Neuronal stem cell (in vitro differentiated cells): Measurements from ENCODE around the gene GPR26.

Experiments
- DNase-seq: peaks from one replicate; pipeline ENCODE4 v3.0.0-alpha.2; 2013; ENCODE audit warnings: low spot score
- H2AFZ ChIP-seq: one replicate; pipeline ENCODE4 v1.6.1; 2013; ENCODE audit warnings: mild to moderate bottlenecking, low read length, inconsistent platforms
- H2AK5ac ChIP-seq: 2 replicates; pipeline ENCODE4 v1.6.1; 2013; ENCODE audit warnings: low read depth, mild to moderate bottlenecking, inconsistent platforms, low read length, moderate library complexity, mixed read lengths
- H2BK120ac ChIP-seq: 2 replicates; pipeline ENCODE4 v1.6.1; 2013; ENCODE audit warnings: low read depth, mild to moderate bottlenecking, inconsistent platforms, low read length, moderate library complexity, mixed read lengths
- H2BK12ac ChIP-seq: one replicate; pipeline ENCODE4 v1.6.1; 2013; ENCODE audit warnings: low read length, inconsistent platforms
- H2BK15ac ChIP-seq: 2 replicates; pipeline ENCODE4 v1.6.1; 2013; ENCODE audit warnings: mild to moderate bottlenecking, low read length, inconsistent platforms, mixed read lengths
- H2BK5ac ChIP-seq: one replicate; pipeline ENCODE4 v1.6.1; 2013; ENCODE audit warnings: inconsistent platforms, mild to moderate bottlenecking, low read length, moderate library complexity
- H3K14ac ChIP-seq: one replicate; pipeline ENCODE4 v1.6.1; 2013; ENCODE audit warnings: low read length, inconsistent platforms
- H3K18ac ChIP-seq: 2 replicates; pipeline ENCODE4 v1.6.1; 2013; ENCODE audit warnings: low read length, inconsistent platforms
- H3K23ac ChIP-seq: 2 replicates; pipeline ENCODE4 v1.6.1; 2013; ENCODE audit warnings: low read depth, mild to moderate bottlenecking, mixed read lengths, low read length, inconsistent platforms; ENCODE audit not compliant: poor library complexity
- H3K27ac ChIP-seq: replicated peaks from 3 replicates; pipeline ENCODE4 v1.5.1; 2013; ENCODE audit warnings: low read length, inconsistent platforms
- H3K27me3 ChIP-seq, 3 experiments: 2 replicates each; pipeline ENCODE4 v1.6.1; 2013; ENCODE audit warnings: low read length in 3 of 3, mild to moderate bottlenecking in 2 of 3, inconsistent platforms in 1 of 3, low read depth in 1 of 3, mixed read lengths in 1 of 3, moderate library complexity in 1 of 3; ENCODE audit not compliant: control insufficient read depth in 3 of 3, insufficient read depth in 3 of 3
- H3K36me3 ChIP-seq, 2 donors: replicated peaks in 1 of 2; 2 replicates each; pipeline ENCODE4 v1.6.1; 2013; ENCODE audit warnings: low read length in 2 of 2; ENCODE audit not compliant: control insufficient read depth in 2 of 2, insufficient read depth in 2 of 2
- H3K4ac ChIP-seq: 2 replicates; pipeline ENCODE4 v1.6.1; 2013; ENCODE audit warnings: inconsistent platforms, mild to moderate bottlenecking, low read length, moderate library complexity
- H3K4me1 ChIP-seq, 2 donors: 1 replicate in 1 of 2; 2 replicates in 1 of 2; pipeline ENCODE4 v1.6.1; 2013; ENCODE audit warnings: low read length in 2 of 2, low read depth in 1 of 2; ENCODE audit not compliant: control insufficient read depth in 2 of 2, insufficient read depth in 1 of 2
- H3K4me2 ChIP-seq: one replicate; pipeline ENCODE4 v1.6.1; 2013; ENCODE audit warnings: mild to moderate bottlenecking, low read length, inconsistent platforms; ENCODE audit not compliant: insufficient read depth, poor library complexity, severe bottlenecking
- H3K4me3 ChIP-seq, 2 donors: 2 replicates each; pipeline ENCODE4 v1.5.1; 2013; ENCODE audit warnings: low read length in 2 of 2, mild to moderate bottlenecking in 2 of 2, inconsistent platforms in 1 of 2, moderate library complexity in 1 of 2
- H3K79me1 ChIP-seq: one replicate; pipeline ENCODE4 v1.6.1; 2013; ENCODE audit warnings: low read depth, mild to moderate bottlenecking, inconsistent platforms, low read length, moderate library complexity
- H3K9ac ChIP-seq: one replicate; pipeline ENCODE4 v1.6.1; 2013; ENCODE audit warnings: mild to moderate bottlenecking, low read depth, low read length, inconsistent platforms; ENCODE audit not compliant: poor library complexity
- H3K9me3 ChIP-seq, 2 donors: replicated peaks in 1 of 2; 2 replicates each; pipeline versions ENCODE3 to v1.6.1; 2013; ENCODE audit warnings: low read length in 2 of 2, mild to moderate bottlenecking in 2 of 2, inconsistent platforms in 1 of 2, low read depth in 1 of 2, mixed read lengths in 1 of 2, moderate library complexity in 1 of 2; ENCODE audit not compliant: control insufficient read depth in 2 of 2, insufficient read depth in 1 of 2
- H4K8ac ChIP-seq: one replicate; pipeline ENCODE4 v1.6.1; 2013; ENCODE audit warnings: low read depth, mild to moderate bottlenecking, inconsistent platforms, low read length, moderate library complexity
- H4K91ac ChIP-seq: one replicate; pipeline ENCODE4 v1.6.1; 2013; ENCODE audit warnings: low read length, low read depth, mild to moderate bottlenecking, inconsistent platforms; ENCODE audit not compliant: poor library complexity
- WGBS, 2 donors: extraction: QIAGEN DNeasy Blood & Tissue Kit; methylation state at CpG; one replicate each; pipeline ENCODE4 v1.1.7; 2013; ENCODE audit warnings: missing lambda C conversion rate in 2 of 2, mixed read lengths in 1 of 2; ENCODE audit not compliant: insufficient read length in 2 of 2, insufficient replicate concordance in 1 of 2; ENCODE audit errors: extremely low coverage in 2 of 2; 5-methylcytosine and 5-hydroxymethylcytosine counted together

Gene GPR26

GRCh38 chr10:123720536-123720935, 54.4 kb downstream of the GPR26 start:
- no peak overlapping the region for H3K9ac ChIP-seq
- H2BK15ac ChIP-seq = no peak overlapping the region
- H3K36me3 ChIP-seq = no peaks in the 10 kb centered on the region
- H2BK120ac ChIP-seq = no peak overlapping the region
- no peak overlapping the region for H4K91ac ChIP-seq
- H3K4me1 ChIP-seq = no peaks in the 10 kb centered on the region
- no peak overlapping the region for H4K8ac ChIP-seq
- WGBS, 2 donors = no CpG with 5 or more reads among the region's 3 CpGs
- peaks cover 0 to 3% of the 10 kb centered on the region in 2 donors for H3K9me3 ChIP-seq
- H3K27ac ChIP-seq = no peak overlapping the region
- no peak overlapping the region for H3K4me3 ChIP-seq
- no peak overlapping the region for H3K14ac ChIP-seq
- H2BK12ac ChIP-seq = no peak overlapping the region
- H3K27me3 ChIP-seq = no peaks in the 10 kb centered on the region
- H3K23ac ChIP-seq = no peak overlapping the region
- H2AFZ ChIP-seq = no peak overlapping the region
- H2AK5ac ChIP-seq = no peak overlapping the region
- H3K79me1 ChIP-seq = no peaks in the 10 kb centered on the region
- no peak overlapping the region for H3K4me2 ChIP-seq
- no peak for DNase-seq
- H3K4ac ChIP-seq = no peak overlapping the region
- H3K18ac ChIP-seq = no peak overlapping the region
- H2BK5ac ChIP-seq = no peak overlapping the region

GRCh38 chr10:123721441-123722049, 55.4 kb downstream of the GPR26 start:
- Histone ChIP-seq H2AFZ (no peak overlapping the region), H2BK15ac (no peak overlapping the region), H3K4me3 (no peak overlapping the region), H3K4ac (no peak overlapping the region), H3K9ac (no peak overlapping the region), H3K36me3 (no peaks in the 10 kb centered on the region), H3K23ac (no peak overlapping the region), H3K27ac (no peak overlapping the region), H2BK12ac (no peak overlapping the region), H3K4me1 (no peaks in the 10 kb centered on the region), H2BK5ac (no peak overlapping the region), H2BK120ac (no peak overlapping the region), H3K79me1 (no peaks in the 10 kb centered on the region), H3K14ac (no peak overlapping the region), H3K18ac (no peak overlapping the region), H4K8ac (no peak overlapping the region), H3K9me3 (peaks cover 0 to 3% of the 10 kb centered on the region in 2 donors), H2AK5ac (no peak overlapping the region), H3K4me2 (no peak overlapping the region), H3K27me3 (no peaks in the 10 kb centered on the region), H4K91ac (no peak overlapping the region)
- whole genome bisulfite sequencing, 2 donors = no CpG with 5 or more reads among the region's 9 CpGs
- no peak for DNase-seq

GRCh38 chr10:123722351-123722750, 56.2 kb downstream of the GPR26 start:
- Histone ChIP-seq H4K8ac (no peak overlapping the region), H3K4me3 (no peak overlapping the region), H3K4me2 (no peak overlapping the region), H2AK5ac (no peak overlapping the region), H2BK15ac (no peak overlapping the region), H3K27me3 (no peaks in the 10 kb centered on the region), H3K4me1 (no peaks in the 10 kb centered on the region), H2BK120ac (no peak overlapping the region), H2AFZ (no peak overlapping the region), H3K9ac (no peak overlapping the region), H3K14ac (no peak overlapping the region), H2BK5ac (no peak overlapping the region), H3K9me3 (peaks cover 0 to 3% of the 10 kb centered on the region in 2 donors), H3K4ac (no peak overlapping the region), H3K27ac (no peak overlapping the region), H3K36me3 (no peaks in the 10 kb centered on the region), H3K23ac (no peak overlapping the region), H3K18ac (no peak overlapping the region), H3K79me1 (no peaks in the 10 kb centered on the region), H4K91ac (no peak overlapping the region), H2BK12ac (no peak overlapping the region)
- WGBS, 2 donors = no CpG with 5 or more reads among the region's 2 CpGs
- DNase-seq = no peak

- H3K36me3 ChIP-seq = no peaks in the 10 kb centered on the region
- no peak overlapping the region for H2BK5ac ChIP-seq
- H3K27me3 ChIP-seq = no peaks in the 10 kb centered on the region
- H3K27ac ChIP-seq = no peak overlapping the region
- no peak overlapping the region for H3K23ac ChIP-seq
- no CpG with 5 or more reads among the region's 12 CpGs for WGBS, 2 donors
- no peak overlapping the region for H3K4me3 ChIP-seq
- no peak overlapping the region for H3K18ac ChIP-seq
- no peak overlapping the region for H2AFZ ChIP-seq
- H2BK120ac ChIP-seq = no peak overlapping the region
- H2BK15ac ChIP-seq = no peak overlapping the region
- peak overlapping the region; percentile 30 for H2AK5ac ChIP-seq
- no peak overlapping the region for H2BK12ac ChIP-seq
- H3K9ac ChIP-seq = no peak overlapping the region
- no peak for DNase-seq
- peaks cover 0 to 10% of the 10 kb centered on the region in 2 donors for H3K4me1 ChIP-seq
- no peak overlapping the region for H3K14ac ChIP-seq
- no peak overlapping the region for H3K4me2 ChIP-seq
- H4K91ac ChIP-seq = no peak overlapping the region
- H3K4ac ChIP-seq = no peak overlapping the region
- no peaks in the 10 kb centered on the region for H3K9me3 ChIP-seq
- no peaks in the 10 kb centered on the region for H3K79me1 ChIP-seq
- H4K8ac ChIP-seq = no peak overlapping the region
These were observed 58.6 kb downstream of the GPR26 start for GRCh38 chr10:123724747-123725146.
